Small intestine (tissue), 7 donors: ENCODE data around the gene PCDHGA5. TPM values are rescaled to one million over a fixed set of nuclear protein-coding genes. Genes with fewer than 3 reads are reported as not detected.
"Not testable (repeated sequence)": the region's sequence is repeated elsewhere in the genome, so short reads cannot be mapped to it uniquely, and the experiment has no call there.

Source experiments
- DNase-seq, 2 donors: peaks; one replicate each; pipeline versions ENCODE4 v3.0.0 to v3.0.0-alpha.2; 2013
- FAIRE-seq: peaks from 2 replicates; lab custom pipeline; 2012; peaks lifted over from hg19 to GRCh38; lab: Jason Lieb, UNC
- H3K27ac ChIP-seq, 3 donors: one replicate each; pipeline ENCODE4 v1.5.1; 2013; ENCODE audit warnings: low read length in 2 of 3, mild to moderate bottlenecking in 2 of 3, control low read depth in 1 of 3, inconsistent platforms in 1 of 3, low read depth in 1 of 3, moderate library complexity in 1 of 3
- H3K27me3 ChIP-seq, 3 donors: one replicate each; pipeline ENCODE4 v1.6.1; 2013; ENCODE audit warnings: low read length in 3 of 3, inconsistent platforms in 1 of 3; ENCODE audit not compliant: control insufficient read depth in 3 of 3, insufficient read depth in 3 of 3
- H3K36me3 ChIP-seq, 3 donors: one replicate each; pipeline ENCODE4 v1.6.1; 2013; ENCODE audit warnings: low read length in 3 of 3, inconsistent platforms in 1 of 3, low read depth in 1 of 3, mild to moderate bottlenecking in 1 of 3, moderate library complexity in 1 of 3; ENCODE audit not compliant: control insufficient read depth in 3 of 3, insufficient read depth in 2 of 3
- H3K4me1 ChIP-seq, 3 donors: one replicate each; pipeline ENCODE4 v1.6.1; 2013; ENCODE audit warnings: low read length in 2 of 3, inconsistent platforms in 1 of 3, low read depth in 1 of 3, mild to moderate bottlenecking in 1 of 3, moderate library complexity in 1 of 3; ENCODE audit not compliant: control insufficient read depth in 3 of 3, insufficient read depth in 2 of 3
- H3K4me3 ChIP-seq, 3 donors: one replicate each; pipeline ENCODE4 v1.5.1; 2013; ENCODE audit warnings: low read length in 3 of 3, control low read depth in 1 of 3, inconsistent platforms in 1 of 3, low read depth in 1 of 3, mild to moderate bottlenecking in 1 of 3, moderate library complexity in 1 of 3
- H3K9me3 ChIP-seq, 2 donors: one replicate each; pipeline ENCODE4 v1.6.1; 2013; ENCODE audit warnings: low read depth in 1 of 2, low read length in 1 of 2; ENCODE audit not compliant: control insufficient read depth in 2 of 2, insufficient read depth in 1 of 2
- WGBS, 3 donors: extraction: QIAGEN DNeasy Blood & Tissue Kit; methylation state at CpG; one replicate each; pipeline ENCODE4 v1.1.7; 2013; 5-methylcytosine and 5-hydroxymethylcytosine counted together
- polyA plus RNA-seq, 4 donors: library from polyadenylated mRNA; stranded (reverse) in 3 of 4; unstranded in 1 of 4; fragments of 200-250 nt in 3 of 4; fragments of 120-200 nt in 1 of 4; gene quantifications; one replicate each; pipeline versions ENCODE4 v1.2.1 to v1.2.3, GENCODE V29; 2013
- donor health status: healthy with polysubstance abuse.
- donor health status: control.
- donor health status: control.
- donor health status: Bipolar disorder and iron deficiency.
- donor health status: healthy.

PCDHGA5 gene
- polyA plus RNA-seq, 4 donors: 0.43 to 0.68 TPM; not detected in 2

DNA sequence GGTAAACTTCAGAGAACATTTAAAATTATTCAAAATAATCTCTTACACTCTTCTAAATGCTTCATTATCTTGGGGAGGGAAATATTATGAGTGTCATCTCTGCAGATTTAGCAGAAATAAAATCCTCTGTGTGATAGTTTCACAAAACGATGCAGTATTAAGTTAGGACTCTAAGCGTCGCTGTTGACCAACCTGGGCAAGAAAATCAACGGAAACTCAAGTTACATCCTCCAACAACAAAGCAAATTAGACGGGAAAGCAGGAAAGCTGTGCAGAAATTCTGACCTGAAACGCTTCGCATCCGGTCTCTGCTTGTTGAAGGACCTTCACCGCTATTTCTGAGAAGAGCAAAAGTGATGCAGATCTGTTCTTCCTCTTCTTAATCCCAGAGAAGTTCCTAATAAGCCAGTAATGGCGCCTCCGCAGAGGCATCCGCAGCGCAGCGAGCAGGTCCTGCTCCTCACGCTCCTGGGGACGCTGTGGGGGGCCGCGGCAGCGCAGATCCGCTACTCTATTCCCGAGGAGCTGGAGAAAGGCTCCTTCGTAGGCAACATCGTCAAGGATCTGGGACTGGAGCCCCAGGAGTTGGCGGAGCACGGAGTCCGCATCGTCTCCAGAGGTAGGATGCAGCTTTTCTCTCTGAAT, 9.8 kb downstream of the PCDHGA5 start, which contains the start of gene PCDHGA6:
Gene PCDHGA6, plus strand, starts transcription at position 219 of the 645 bp plus-strand sequence. Its CDS starts 193 bp downstream, at position 412.
- peaks cover 0 to 64% of the 10 kb centered on the region in 2 donors for H3K9me3 ChIP-seq
- H3K4me3 ChIP-seq: peak within 1 kb of the TSS in 1 of 3 donors; percentile 15
- H3K36me3 ChIP-seq: no peaks in the 10 kb centered on the region
- peaks cover 0 to 23% (median 21%) of the 10 kb centered on the region in 3 donors for H3K27me3 ChIP-seq
- H3K4me1 ChIP-seq: no peaks in the 10 kb centered on the region
- WGBS, 3 donors: 20 to 39% (median 37%) methylated on average over 27 of the region's 27 CpGs
- DNase-seq (no peak), FAIRE-seq (no peak)
- H3K27ac ChIP-seq: no peak within 1 kb of the TSS

DNA sequence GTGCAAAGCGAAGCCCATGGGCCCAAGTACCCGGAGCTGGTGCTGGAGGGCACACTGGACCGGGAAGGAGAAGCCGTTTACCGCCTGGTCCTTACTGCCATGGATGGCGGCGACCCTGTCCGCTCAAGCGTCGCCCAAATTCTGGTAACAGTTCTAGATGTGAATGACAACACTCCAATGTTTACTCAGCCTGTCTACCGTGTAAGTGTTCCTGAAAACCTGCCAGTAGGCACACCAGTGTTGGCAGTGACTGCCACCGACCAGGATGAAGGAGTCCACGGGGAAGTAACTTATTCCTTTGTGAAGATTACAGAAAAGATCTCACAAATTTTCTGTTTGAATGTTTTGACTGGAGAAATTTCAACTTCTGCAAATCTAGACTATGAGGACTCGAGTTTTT, 10.7 kb downstream of the PCDHGA5 start:
- FAIRE-seq (no peak), DNase-seq (no peak)
- H3K4me3 ChIP-seq: no peak overlapping the region
- peaks cover 0 to 23% (median 21%) of the 10 kb centered on the region in 3 donors for H3K27me3 ChIP-seq
- H3K27ac ChIP-seq: no peak overlapping the region
- H3K4me1 ChIP-seq: no peaks in the 10 kb centered on the region
- 65 to 68% (median 67%) methylated on average over 14 of the region's 14 CpGs for WGBS, 3 donors
- no peaks in the 10 kb centered on the region for H3K36me3 ChIP-seq
- H3K9me3 ChIP-seq: peaks cover 0 to 61% of the 10 kb centered on the region in 2 donors

DNA sequence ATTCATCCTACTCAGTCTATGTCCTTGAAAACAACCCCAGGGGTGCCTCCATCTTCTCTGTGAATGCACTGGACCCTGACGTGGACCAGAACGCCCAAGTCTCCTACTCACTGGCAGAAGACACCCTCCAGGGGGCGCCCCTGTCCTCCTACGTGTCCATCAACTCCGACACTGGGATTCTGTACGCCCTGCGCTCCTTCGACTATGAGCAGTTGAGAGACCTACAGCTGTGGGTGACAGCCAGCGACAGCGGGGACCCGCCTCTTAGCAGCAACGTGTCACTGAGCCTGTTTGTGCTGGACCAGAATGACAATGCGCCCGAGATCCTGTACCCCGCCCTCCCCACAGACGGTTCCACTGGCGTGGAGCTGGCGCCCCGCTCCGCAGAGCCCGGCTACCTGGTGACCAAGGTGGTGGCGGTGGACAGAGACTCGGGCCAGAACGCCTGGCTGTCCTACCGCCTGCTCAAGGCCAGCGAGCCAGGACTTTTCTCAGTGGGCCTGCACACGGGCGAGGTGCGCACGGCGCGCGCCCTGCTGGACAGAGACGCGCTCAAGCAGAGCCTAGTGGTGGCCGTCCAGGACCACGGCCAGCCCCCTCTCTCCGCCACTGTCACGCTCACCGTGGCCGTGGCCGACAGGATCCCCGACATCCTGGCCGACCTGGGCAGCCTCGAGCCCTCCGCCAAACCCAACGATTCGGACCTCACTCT, 11.6 kb downstream of the PCDHGA5 start:
- H3K4me1 ChIP-seq, FAIRE-seq, H3K4me3 ChIP-seq, H3K36me3 ChIP-seq, H3K27ac ChIP-seq, DNase-seq: not testable (repeated sequence)
- Histone ChIP-seq H3K9me3 (peaks cover 0 to 54% of the 10 kb centered on the region in 2 donors), H3K27me3 (peaks cover 0 to 22% (median 20%) of the 10 kb centered on the region in 3 donors)
- WGBS, 3 donors: 53 to 63% (median 60%) methylated on average over 29 to 43 of the region's 48 CpGs

DNA sequence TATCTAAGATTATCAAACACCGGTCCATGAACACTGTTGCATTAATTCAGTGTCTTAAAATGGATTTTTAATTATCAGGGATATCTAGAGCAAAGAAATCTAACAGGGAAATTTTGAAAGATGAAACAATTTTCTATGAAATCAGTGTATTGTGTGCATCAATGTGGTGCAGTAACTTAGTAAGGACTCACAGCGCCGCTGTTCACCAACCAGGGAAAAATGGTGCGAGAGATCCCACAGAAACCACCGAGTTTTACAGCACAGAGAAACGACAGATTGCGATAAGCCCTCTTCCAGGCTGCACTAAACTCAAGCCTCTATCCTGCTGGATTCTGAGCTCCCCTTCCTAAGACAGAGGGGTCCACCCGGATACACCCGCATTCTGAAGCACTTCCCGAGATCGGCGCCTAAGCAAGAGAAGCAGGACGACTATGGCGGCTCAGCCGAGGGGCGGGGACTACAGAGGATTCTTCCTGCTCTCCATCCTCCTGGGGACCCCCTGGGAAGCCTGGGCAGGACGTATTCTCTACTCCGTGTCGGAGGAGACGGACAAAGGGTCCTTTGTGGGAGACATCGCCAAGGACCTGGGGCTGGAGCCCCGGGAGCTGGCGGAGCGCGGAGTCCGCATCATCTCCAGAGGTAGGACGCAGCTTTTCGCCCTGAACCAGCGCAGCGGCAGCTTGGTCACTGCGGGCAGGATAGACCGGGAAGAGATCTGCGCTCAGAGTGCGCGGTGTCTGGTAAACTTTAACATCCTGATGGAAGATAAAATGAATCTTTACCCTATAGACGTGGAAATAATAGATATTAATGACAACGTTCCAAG, 18.7 kb downstream of the PCDHGA5 start, which contains the start of gene PCDHGA7:
Gene PCDHGA7, plus strand, starts transcription at position 274 of the 826 bp plus-strand sequence. Its CDS starts 158 bp downstream, at position 432.
- H3K36me3 ChIP-seq: no peaks in the 10 kb centered on the region
- DNase-seq (peak in 1 of 2 donors; percentile 14), FAIRE-seq (no peak)
- H3K9me3 ChIP-seq: peaks cover 0 to 43% of the 10 kb centered on the region in 2 donors
- no peaks in the 10 kb centered on the region for H3K4me1 ChIP-seq
- 19 to 37% (median 26%) methylated on average over 37 of the region's 37 CpGs for WGBS, 3 donors
- H3K4me3 ChIP-seq: no peak within 1 kb of the TSS
- H3K27me3 ChIP-seq: peaks cover 0 to 26% (median 10%) of the 10 kb centered on the region in 3 donors
- H3K27ac ChIP-seq: no peak within 1 kb of the TSS

DNA sequence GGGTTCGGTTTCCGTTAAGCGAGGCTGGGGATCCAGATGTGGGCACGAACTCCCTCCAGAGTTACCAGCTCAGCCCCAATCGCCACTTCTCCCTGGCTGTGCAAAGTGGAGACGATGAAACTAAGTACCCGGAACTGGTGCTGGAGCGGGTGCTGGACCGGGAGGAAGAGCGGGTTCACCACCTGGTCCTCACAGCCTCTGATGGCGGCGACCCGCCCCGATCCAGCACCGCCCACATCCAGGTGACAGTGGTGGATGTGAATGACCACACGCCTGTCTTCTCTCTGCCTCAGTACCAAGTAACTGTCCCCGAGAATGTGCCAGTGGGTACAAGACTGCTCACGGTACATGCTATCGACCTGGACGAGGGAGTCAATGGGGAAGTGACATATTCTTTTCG, 19.4 kb downstream of the PCDHGA5 start:
- H3K4me3 ChIP-seq: no peak overlapping the region
- DNase-seq: no peak
- peaks cover 0 to 28% (median 12%) of the 10 kb centered on the region in 3 donors for H3K27me3 ChIP-seq

DNA sequence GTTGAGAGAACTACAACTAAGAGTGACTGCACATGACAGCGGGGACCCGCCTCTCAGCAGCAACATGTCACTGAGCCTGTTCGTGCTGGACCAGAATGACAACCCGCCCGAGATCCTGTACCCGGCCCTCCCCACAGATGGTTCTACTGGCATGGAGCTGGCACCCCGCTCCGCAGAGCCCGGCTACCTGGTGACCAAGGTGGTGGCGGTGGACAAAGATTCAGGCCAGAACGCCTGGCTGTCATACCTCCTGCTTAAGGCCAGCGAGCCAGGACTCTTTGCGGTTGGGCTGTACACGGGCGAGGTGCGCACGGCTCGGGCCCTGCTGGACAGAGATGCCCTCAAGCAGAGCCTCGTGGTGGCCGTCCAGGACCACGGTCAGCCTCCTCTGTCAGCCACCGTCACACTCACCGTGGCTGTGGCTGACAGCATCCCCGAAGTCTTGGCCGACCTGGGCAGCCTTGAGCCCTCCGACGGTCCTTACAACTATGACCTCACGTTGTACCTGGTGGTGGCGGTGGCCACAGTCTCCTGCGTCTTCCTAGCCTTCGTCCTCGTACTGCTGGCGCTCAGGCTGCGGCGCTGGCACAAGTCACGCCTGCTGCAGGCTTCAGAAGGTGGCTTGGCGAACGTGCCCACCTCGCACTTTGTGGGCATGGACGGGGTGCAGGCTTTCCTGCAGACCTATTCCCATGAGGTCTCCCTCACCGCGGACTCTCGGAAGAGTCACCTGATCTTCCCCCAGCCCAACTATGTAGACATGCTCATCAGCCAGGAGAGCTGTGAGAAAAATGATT, 20.7 kb downstream of the PCDHGA5 start:
- WGBS, 3 donors: 55 to 62% (median 58%) methylated on average over 43 of the region's 43 CpGs
- Histone ChIP-seq H3K4me3 (no peak overlapping the region), H3K36me3 (no peaks in the 10 kb centered on the region), H3K27ac (no peak overlapping the region), H3K27me3 (peaks cover 0 to 35% (median 15%) of the 10 kb centered on the region in 3 donors), H3K9me3 (peaks cover 3 to 56% of the 10 kb centered on the region in 2 donors), H3K4me1 (no peaks in the 10 kb centered on the region)
- FAIRE-seq (no peak), DNase-seq (no peak)

More for the DNA sequence above, 19.4 kb downstream of the PCDHGA5 start:
- H3K9me3 ChIP-seq: peaks cover 0 to 42% of the 10 kb centered on the region in 2 donors
- H3K36me3 ChIP-seq: no peaks in the 10 kb centered on the region
- H3K4me1 ChIP-seq: no peaks in the 10 kb centered on the region
- no peak for FAIRE-seq
- 43 to 46% (median 44%) methylated on average over 21 of the region's 21 CpGs for WGBS, 3 donors
- no peak overlapping the region for H3K27ac ChIP-seq

DNA sequence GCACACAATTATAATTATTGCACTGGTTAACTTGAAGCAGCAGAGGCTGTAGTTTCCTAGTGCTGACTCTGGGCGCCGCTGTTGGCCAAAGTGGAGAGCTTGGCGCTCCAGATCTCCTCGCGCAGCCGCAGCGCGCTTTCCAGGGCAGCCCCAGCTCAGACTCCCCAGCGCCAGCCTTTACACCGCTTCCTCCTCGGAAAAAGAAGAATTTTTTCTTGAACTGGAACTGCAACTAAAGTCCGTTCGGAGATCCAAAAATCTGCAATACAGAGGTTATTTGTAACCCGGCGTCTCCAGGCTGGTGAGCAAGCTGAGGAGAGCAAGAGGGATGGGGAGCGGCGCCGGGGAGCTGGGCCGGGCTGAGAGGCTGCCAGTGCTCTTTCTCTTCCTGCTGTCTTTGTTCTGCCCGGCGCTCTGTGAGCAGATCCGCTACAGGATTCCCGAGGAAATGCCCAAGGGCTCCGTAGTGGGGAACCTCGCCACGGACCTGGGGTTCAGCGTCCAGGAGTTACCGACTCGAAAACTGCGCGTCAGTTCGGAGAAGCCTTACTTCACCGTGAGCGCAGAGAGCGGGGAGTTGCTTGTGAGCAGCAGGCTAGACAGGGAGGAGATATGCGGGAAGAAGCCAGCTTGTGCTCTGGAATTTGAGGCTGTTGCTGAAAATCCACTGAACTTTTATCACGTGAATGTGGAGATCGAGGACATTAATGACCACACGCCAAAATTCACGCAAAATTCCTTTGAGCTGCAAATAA, 23.8 kb downstream of the PCDHGA5 start, which contains the start of gene PCDHGB4:
Gene PCDHGB4, plus strand, starts transcription at position 142 of the 755 bp plus-strand sequence. Its CDS starts 187 bp downstream, at position 329.
- H3K4me3 ChIP-seq, FAIRE-seq: not testable (repeated sequence)

More for the DNA sequence above, 23.8 kb downstream of the PCDHGA5 start, which contains the start of gene PCDHGB4:
- H3K27me3 ChIP-seq: peaks cover 0 to 40% (median 17%) of the 10 kb centered on the region in 3 donors
- 14 to 42% (median 39%) methylated on average over 17 to 22 of the region's 40 CpGs for WGBS, 3 donors
- DNase-seq: peak in 1 of 2 donors; percentile 30
- not testable (repeated sequence) for H3K27ac ChIP-seq, H3K36me3 ChIP-seq, H3K4me1 ChIP-seq
- peaks cover 7 to 58% of the 10 kb centered on the region in 2 donors for H3K9me3 ChIP-seq
